Ecto neural progenitor cell (in vitro differentiated cells): ENCODE results near the gene SDHA.
"Not testable (repeated sequence)": the region's sequence is repeated elsewhere in the genome, so short reads cannot be mapped to it uniquely, and the experiment has no call there.

Experiments used
- DNase-seq: peaks from one replicate; pipeline ENCODE4 v3.0.0-alpha.2; 2018; ENCODE audit warnings: low spot score

SDHA gene

GRCh38 chr5:222951-223715, 5.0 kb downstream of the SDHA start:
- DNase-seq: not testable (repeated sequence)

- DNase-seq: no peak
Observed at GRCh38 chr5:223791-224190, 5.7 kb downstream of the SDHA start.

- no peak for DNase-seq
Observed at GRCh38 chr5:225334-225733, 7.2 kb downstream of the SDHA start.

- DNase-seq: not testable (repeated sequence)
Observed at GRCh38 chr5:227375-227774, 9.3 kb downstream of the SDHA start.

- DNase-seq: no peak
Observed at GRCh38 chr5:228886-229285, 10.8 kb downstream of the SDHA start.

GRCh38 chr5:230711-231110, 12.6 kb downstream of the SDHA start:
- DNase-seq: no peak

GRCh38 chr5:231661-232060, 13.5 kb downstream of the SDHA start:
- no peak for DNase-seq

- not testable (repeated sequence) for DNase-seq
Observed at GRCh38 chr5:233426-233825, 15.3 kb downstream of the SDHA start.

GRCh38 chr5:234450-234849, 16.3 kb downstream of the SDHA start:
- no peak for DNase-seq

- not testable (repeated sequence) for DNase-seq
Observed at GRCh38 chr5:235527-235926, 17.4 kb downstream of the SDHA start.

- not testable (repeated sequence) for DNase-seq
Observed at GRCh38 chr5:237931-238330, 19.8 kb downstream of the SDHA start.

GRCh38 chr5:240550-240949, 22.4 kb downstream of the SDHA start:
- not testable (repeated sequence) for DNase-seq

- DNase-seq: not testable (repeated sequence)
Observed at GRCh38 chr5:241045-241669, 23.0 kb downstream of the SDHA start.

- DNase-seq: not testable (repeated sequence)
Observed at GRCh38 chr5:243683-244367, 25.7 kb downstream of the SDHA start.

GRCh38 chr5:245717-246116, 27.6 kb downstream of the SDHA start:
- not testable (repeated sequence) for DNase-seq

- DNase-seq: not testable (repeated sequence)
Observed at GRCh38 chr5:250396-250795, 32.3 kb downstream of the SDHA start.

- not testable (repeated sequence) for DNase-seq
Observed at GRCh38 chr5:251016-251415, 32.9 kb downstream of the SDHA start.

- DNase-seq: not testable (repeated sequence)
Observed at GRCh38 chr5:251538-251937, 33.4 kb downstream of the SDHA start.

GRCh38 chr5:251975-252374, 33.9 kb downstream of the SDHA start:
- not testable (repeated sequence) for DNase-seq

GRCh38 chr5:252546-252945, 34.4 kb downstream of the SDHA start:
- DNase-seq: no peak

- not testable (repeated sequence) for DNase-seq
Observed at GRCh38 chr5:254322-254721, 36.2 kb downstream of the SDHA start.

GRCh38 chr5:255116-255515, 37.0 kb downstream of the SDHA start:
- not testable (repeated sequence) for DNase-seq

GRCh38 chr5:256347-256746, 38.2 kb downstream of the SDHA start:
- not testable (repeated sequence) for DNase-seq
